ENCODE measurements around the gene CCDC27.

The CCDC27 gene

GRCh38 chr1:3779265-3779911 lies 27.1 kb downstream of the CCDC27 start:
- H3K4me3 ChIP-seq (ENCODE audit: low read depth in 1 of 5, low read length in 5 of 5) = no peak overlapping the region

GRCh38 chr1:3779912-3780416 lies 27.7 kb downstream of the CCDC27 start:
- Histone ChIP-seq H3K9me3 (ENCODE audit: control insufficient read depth in 5 of 5, low read length in 5 of 5) (no peaks in the 10 kb centered on the region), H3K4me1 (ENCODE audit: control insufficient read depth in 5 of 5, insufficient read depth in 5 of 5, low read length in 5 of 5) (peaks cover 0 to 10% (median 9%) of the 10 kb centered on the region in 5 donors), H3K36me3 (ENCODE audit: control insufficient read depth in 5 of 5, insufficient read depth in 5 of 5, low read length in 5 of 5) (peaks cover 0 to 79% (median 67%) of the 10 kb centered on the region in 5 donors), H3K27ac (ENCODE audit: low read depth, low read length) (no peak overlapping the region), H3K4me3 (ENCODE audit: low read depth in 1 of 5, low read length in 5 of 5) (no peak overlapping the region), H3K27me3 (ENCODE audit: control insufficient read depth in 5 of 5, insufficient read depth in 4 of 5, low read length in 5 of 5) (no peaks in the 10 kb centered on the region), H3K9ac (ENCODE audit: low read length in 5 of 5) (no peak overlapping the region)

More at GRCh38 chr1:3779265-3779911, 27.1 kb downstream of the CCDC27 start:
- Histone ChIP-seq H3K9me3 (ENCODE audit: control insufficient read depth in 5 of 5, low read length in 5 of 5) (no peaks in the 10 kb centered on the region), H3K36me3 (ENCODE audit: control insufficient read depth in 5 of 5, insufficient read depth in 5 of 5, low read length in 5 of 5) (peaks cover 0 to 74% (median 62%) of the 10 kb centered on the region in 5 donors), H3K27me3 (ENCODE audit: control insufficient read depth in 5 of 5, insufficient read depth in 4 of 5, low read length in 5 of 5) (no peaks in the 10 kb centered on the region), H3K4me1 (ENCODE audit: control insufficient read depth in 5 of 5, insufficient read depth in 5 of 5, low read length in 5 of 5) (peaks cover 0 to 12% (median 9%) of the 10 kb centered on the region in 5 donors), H3K9ac (ENCODE audit: low read length in 5 of 5) (no peak overlapping the region), H3K27ac (ENCODE audit: low read depth, low read length) (no peak overlapping the region)

GRCh38 chr1:3780901-3781300 lies 28.7 kb downstream of the CCDC27 start:
- Histone ChIP-seq H3K9me3 (ENCODE audit: control insufficient read depth in 5 of 5, low read length in 5 of 5) (no peaks in the 10 kb centered on the region), H3K4me3 (ENCODE audit: low read depth in 1 of 5, low read length in 5 of 5) (no peak overlapping the region), H3K4me1 (ENCODE audit: control insufficient read depth in 5 of 5, insufficient read depth in 5 of 5, low read length in 5 of 5) (peaks cover 0 to under 1% (median 0%) of the 10 kb centered on the region in 5 donors), H3K27me3 (ENCODE audit: control insufficient read depth in 5 of 5, insufficient read depth in 4 of 5, low read length in 5 of 5) (no peaks in the 10 kb centered on the region), H3K36me3 (ENCODE audit: control insufficient read depth in 5 of 5, insufficient read depth in 5 of 5, low read length in 5 of 5) (peaks cover 0 to 89% (median 76%) of the 10 kb centered on the region in 5 donors), H3K9ac (ENCODE audit: low read length in 5 of 5) (no peak overlapping the region), H3K27ac (ENCODE audit: low read depth, low read length) (no peak overlapping the region)

GRCh38 chr1:3783651-3784474 lies 31.6 kb downstream of the CCDC27 start:
- Histone ChIP-seq H3K4me3 (ENCODE audit: low read depth in 1 of 5, low read length in 5 of 5) (no peak overlapping the region), H3K4me1 (ENCODE audit: control insufficient read depth in 5 of 5, insufficient read depth in 5 of 5, low read length in 5 of 5) (no peaks in the 10 kb centered on the region), H3K9me3 (ENCODE audit: control insufficient read depth in 5 of 5, low read length in 5 of 5) (no peaks in the 10 kb centered on the region), H3K27me3 (ENCODE audit: control insufficient read depth in 5 of 5, insufficient read depth in 4 of 5, low read length in 5 of 5) (no peaks in the 10 kb centered on the region), H3K36me3 (ENCODE audit: control insufficient read depth in 5 of 5, insufficient read depth in 5 of 5, low read length in 5 of 5) (peaks cover 0 to 100% (median 93%) of the 10 kb centered on the region in 5 donors), H3K27ac (ENCODE audit: low read depth, low read length) (no peak overlapping the region), H3K9ac (ENCODE audit: low read length in 5 of 5) (no peak overlapping the region)

GRCh38 chr1:3785045-3785444 lies 32.8 kb downstream of the CCDC27 start:
- Histone ChIP-seq H3K36me3 (ENCODE audit: control insufficient read depth in 5 of 5, insufficient read depth in 5 of 5, low read length in 5 of 5) (peaks cover 0 to 99% (median 89%) of the 10 kb centered on the region in 5 donors), H3K4me3 (ENCODE audit: low read depth in 1 of 5, low read length in 5 of 5) (no peak overlapping the region), H3K27ac (ENCODE audit: low read depth, low read length) (no peak overlapping the region), H3K27me3 (ENCODE audit: control insufficient read depth in 5 of 5, insufficient read depth in 4 of 5, low read length in 5 of 5) (no peaks in the 10 kb centered on the region), H3K9me3 (ENCODE audit: control insufficient read depth in 5 of 5, low read length in 5 of 5) (no peaks in the 10 kb centered on the region), H3K4me1 (ENCODE audit: control insufficient read depth in 5 of 5, insufficient read depth in 5 of 5, low read length in 5 of 5) (peaks cover 0 to 6% (median 0%) of the 10 kb centered on the region in 5 donors), H3K9ac (ENCODE audit: low read length in 5 of 5) (no peak overlapping the region)

- no peak overlapping the region for H3K27ac ChIP-seq (ENCODE audit: low read depth, low read length)
- no peaks in the 10 kb centered on the region for H3K27me3 ChIP-seq (ENCODE audit: control insufficient read depth in 5 of 5, insufficient read depth in 4 of 5, low read length in 5 of 5)
- H3K4me3 ChIP-seq (ENCODE audit: low read depth in 1 of 5, low read length in 5 of 5) = no peak overlapping the region
- no peaks in the 10 kb centered on the region for H3K9me3 ChIP-seq (ENCODE audit: control insufficient read depth in 5 of 5, low read length in 5 of 5)
- peaks cover 0 to 12% (median 5%) of the 10 kb centered on the region in 5 donors for H3K4me1 ChIP-seq (ENCODE audit: control insufficient read depth in 5 of 5, insufficient read depth in 5 of 5, low read length in 5 of 5)
- peaks cover 0 to 99% (median 86%) of the 10 kb centered on the region in 5 donors for H3K36me3 ChIP-seq (ENCODE audit: control insufficient read depth in 5 of 5, insufficient read depth in 5 of 5, low read length in 5 of 5)
- H3K9ac ChIP-seq (ENCODE audit: low read length in 5 of 5) = no peak overlapping the region
Measured at GRCh38 chr1:3785456-3786157, 33.4 kb downstream of the CCDC27 start.

GRCh38 chr1:3786468-3787348 lies 34.5 kb downstream of the CCDC27 start:
- peaks cover 0 to 14% (median 11%) of the 10 kb centered on the region in 5 donors for H3K4me1 ChIP-seq (ENCODE audit: control insufficient read depth in 5 of 5, insufficient read depth in 5 of 5, low read length in 5 of 5)
- H3K27me3 ChIP-seq (ENCODE audit: control insufficient read depth in 5 of 5, insufficient read depth in 4 of 5, low read length in 5 of 5) = no peaks in the 10 kb centered on the region
- no peaks in the 10 kb centered on the region for H3K9me3 ChIP-seq (ENCODE audit: control insufficient read depth in 5 of 5, low read length in 5 of 5)
- no peak overlapping the region for H3K4me3 ChIP-seq (ENCODE audit: low read depth in 1 of 5, low read length in 5 of 5)
- H3K9ac ChIP-seq (ENCODE audit: low read length in 5 of 5) = no peak overlapping the region
- H3K27ac ChIP-seq (ENCODE audit: low read depth, low read length) = no peak overlapping the region
- peaks cover 0 to 90% (median 75%) of the 10 kb centered on the region in 5 donors for H3K36me3 ChIP-seq (ENCODE audit: control insufficient read depth in 5 of 5, insufficient read depth in 5 of 5, low read length in 5 of 5)

GRCh38 chr1:3787349-3787715 lies 35.1 kb downstream of the CCDC27 start:
- H3K27me3 ChIP-seq (ENCODE audit: control insufficient read depth in 5 of 5, insufficient read depth in 4 of 5, low read length in 5 of 5) = no peaks in the 10 kb centered on the region
- no peak overlapping the region for H3K9ac ChIP-seq (ENCODE audit: low read length in 5 of 5)

More at GRCh38 chr1:3787349-3787715, 35.1 kb downstream of the CCDC27 start:
- Histone ChIP-seq H3K36me3 (ENCODE audit: control insufficient read depth in 5 of 5, insufficient read depth in 5 of 5, low read length in 5 of 5) (peaks cover 0 to 84% (median 70%) of the 10 kb centered on the region in 5 donors), H3K4me3 (ENCODE audit: low read depth in 1 of 5, low read length in 5 of 5) (no peak overlapping the region), H3K4me1 (ENCODE audit: control insufficient read depth in 5 of 5, insufficient read depth in 5 of 5, low read length in 5 of 5) (peaks cover 0 to 14% (median 11%) of the 10 kb centered on the region in 5 donors), H3K9me3 (ENCODE audit: control insufficient read depth in 5 of 5, low read length in 5 of 5) (no peaks in the 10 kb centered on the region), H3K27ac (ENCODE audit: low read depth, low read length) (no peak overlapping the region)
